C4-2B (cell line): ENCODE results near the gene NTRK2.

Source experiments
- ZFX ChIP-seq: fragments of 450-650 bp; IDR thresholded peaks from 2 replicates; pipeline ENCODE4 v1.6.1; 2017
- TF ChIP-seq, protein P1 (sequence below): fragments of 450-650 bp; conservative IDR thresholded peaks from 2 replicates; pipeline ENCODE4 v1.5.1; 2017; ENCODE audit warnings: mild to moderate bottlenecking

DNA sequence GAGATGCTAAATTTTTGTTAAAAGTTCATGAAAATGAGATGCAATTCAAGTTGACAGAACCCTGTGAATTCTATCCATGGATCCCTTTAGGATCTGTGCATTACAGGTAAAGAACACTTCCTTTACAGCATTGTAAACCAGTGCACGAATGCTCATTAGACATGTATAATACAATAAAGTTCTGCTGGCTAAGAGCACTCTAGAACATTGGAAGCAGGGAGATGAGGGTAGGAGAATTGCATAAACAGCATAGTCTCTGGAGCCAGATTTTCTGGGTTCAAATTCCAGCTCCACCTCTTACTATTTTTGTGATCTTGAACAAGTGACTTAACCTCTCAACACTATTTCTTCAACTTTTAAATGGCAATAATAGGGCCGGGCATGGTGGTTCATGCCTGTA, 300.2 kb downstream of the NTRK2 start:
- TF ChIP-seq, protein P1, sequence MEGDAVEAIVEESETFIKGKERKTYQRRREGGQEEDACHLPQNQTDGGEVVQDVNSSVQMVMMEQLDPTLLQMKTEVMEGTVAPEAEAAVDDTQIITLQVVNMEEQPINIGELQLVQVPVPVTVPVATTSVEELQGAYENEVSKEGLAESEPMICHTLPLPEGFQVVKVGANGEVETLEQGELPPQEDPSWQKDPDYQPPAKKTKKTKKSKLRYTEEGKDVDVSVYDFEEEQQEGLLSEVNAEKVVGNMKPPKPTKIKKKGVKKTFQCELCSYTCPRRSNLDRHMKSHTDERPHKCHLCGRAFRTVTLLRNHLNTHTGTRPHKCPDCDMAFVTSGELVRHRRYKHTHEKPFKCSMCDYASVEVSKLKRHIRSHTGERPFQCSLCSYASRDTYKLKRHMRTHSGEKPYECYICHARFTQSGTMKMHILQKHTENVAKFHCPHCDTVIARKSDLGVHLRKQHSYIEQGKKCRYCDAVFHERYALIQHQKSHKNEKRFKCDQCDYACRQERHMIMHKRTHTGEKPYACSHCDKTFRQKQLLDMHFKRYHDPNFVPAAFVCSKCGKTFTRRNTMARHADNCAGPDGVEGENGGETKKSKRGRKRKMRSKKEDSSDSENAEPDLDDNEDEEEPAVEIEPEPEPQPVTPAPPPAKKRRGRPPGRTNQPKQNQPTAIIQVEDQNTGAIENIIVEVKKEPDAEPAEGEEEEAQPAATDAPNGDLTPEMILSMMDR = no peak
- no peak for TF ChIP-seq ZFX
